ENCODE results near the gene RIPK3.

RIPK3 gene

GRCh38 chr14:24325041-24325530 is 14.7 kb downstream of the RIPK3 start:
- TF ChIP-seq ZFX (IDR thresholded peaks at IDR 0.05): no peak
- TF ChIP-seq, protein P1, sequence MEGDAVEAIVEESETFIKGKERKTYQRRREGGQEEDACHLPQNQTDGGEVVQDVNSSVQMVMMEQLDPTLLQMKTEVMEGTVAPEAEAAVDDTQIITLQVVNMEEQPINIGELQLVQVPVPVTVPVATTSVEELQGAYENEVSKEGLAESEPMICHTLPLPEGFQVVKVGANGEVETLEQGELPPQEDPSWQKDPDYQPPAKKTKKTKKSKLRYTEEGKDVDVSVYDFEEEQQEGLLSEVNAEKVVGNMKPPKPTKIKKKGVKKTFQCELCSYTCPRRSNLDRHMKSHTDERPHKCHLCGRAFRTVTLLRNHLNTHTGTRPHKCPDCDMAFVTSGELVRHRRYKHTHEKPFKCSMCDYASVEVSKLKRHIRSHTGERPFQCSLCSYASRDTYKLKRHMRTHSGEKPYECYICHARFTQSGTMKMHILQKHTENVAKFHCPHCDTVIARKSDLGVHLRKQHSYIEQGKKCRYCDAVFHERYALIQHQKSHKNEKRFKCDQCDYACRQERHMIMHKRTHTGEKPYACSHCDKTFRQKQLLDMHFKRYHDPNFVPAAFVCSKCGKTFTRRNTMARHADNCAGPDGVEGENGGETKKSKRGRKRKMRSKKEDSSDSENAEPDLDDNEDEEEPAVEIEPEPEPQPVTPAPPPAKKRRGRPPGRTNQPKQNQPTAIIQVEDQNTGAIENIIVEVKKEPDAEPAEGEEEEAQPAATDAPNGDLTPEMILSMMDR (conservative IDR thresholded peaks at IDR 0.05): no peak

DNA sequence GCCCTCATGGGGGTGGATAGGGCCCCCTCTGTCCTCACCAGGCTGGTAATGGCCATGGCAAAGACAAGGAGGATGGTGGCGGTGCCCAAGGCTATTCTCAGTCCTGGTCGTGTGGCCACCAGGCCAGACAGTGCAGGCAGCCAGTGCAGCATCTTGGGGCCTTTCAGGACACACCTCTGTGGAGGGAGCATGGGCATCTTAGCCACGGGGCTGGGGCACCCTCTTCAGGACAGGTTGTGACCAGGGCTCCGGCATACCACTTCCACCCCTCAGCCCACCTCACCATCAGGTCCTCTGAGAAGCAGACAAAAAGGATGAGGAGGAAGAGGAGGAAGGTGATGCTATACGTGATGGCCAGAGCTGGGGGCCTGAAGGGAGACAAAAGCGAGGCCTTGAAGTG is 15.8 kb downstream of the RIPK3 start:
- H3K27ac ChIP-seq: no peak overlapping the region
- TF ChIP-seq ZFX (IDR thresholded peaks at IDR 0.05): no peak
- TF ChIP-seq, protein P1 (conservative IDR thresholded peaks at IDR 0.05): no peak

More at GRCh38 chr14:24325041-24325530, 14.7 kb downstream of the RIPK3 start:
- H3K27ac ChIP-seq: no peak overlapping the region

DNA sequence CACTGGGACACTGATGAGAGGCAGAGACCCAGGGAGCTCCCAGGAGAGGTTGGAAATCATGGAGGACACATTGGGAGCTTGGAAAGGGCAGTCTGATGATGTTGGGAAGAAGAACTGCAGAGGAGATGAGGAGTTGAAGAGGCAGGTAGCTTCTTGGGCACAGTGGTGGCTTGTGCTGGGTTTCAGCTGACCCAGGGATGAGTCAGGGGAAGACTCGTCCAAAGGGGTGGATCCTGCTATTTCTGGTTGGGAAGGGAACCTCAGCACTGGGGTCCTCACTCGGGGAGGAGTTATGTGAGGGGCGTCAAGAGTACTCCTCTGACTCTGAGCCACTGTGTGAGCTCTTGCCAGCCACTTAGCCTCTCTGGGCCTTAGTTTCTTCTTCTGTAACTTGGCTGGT is 16.4 kb downstream of the RIPK3 start:
- no peak overlapping the region for H3K27ac ChIP-seq
- no peak for TF ChIP-seq ZFX (IDR thresholded peaks at IDR 0.05)
- TF ChIP-seq, protein P1 (conservative IDR thresholded peaks at IDR 0.05): no peak

DNA sequence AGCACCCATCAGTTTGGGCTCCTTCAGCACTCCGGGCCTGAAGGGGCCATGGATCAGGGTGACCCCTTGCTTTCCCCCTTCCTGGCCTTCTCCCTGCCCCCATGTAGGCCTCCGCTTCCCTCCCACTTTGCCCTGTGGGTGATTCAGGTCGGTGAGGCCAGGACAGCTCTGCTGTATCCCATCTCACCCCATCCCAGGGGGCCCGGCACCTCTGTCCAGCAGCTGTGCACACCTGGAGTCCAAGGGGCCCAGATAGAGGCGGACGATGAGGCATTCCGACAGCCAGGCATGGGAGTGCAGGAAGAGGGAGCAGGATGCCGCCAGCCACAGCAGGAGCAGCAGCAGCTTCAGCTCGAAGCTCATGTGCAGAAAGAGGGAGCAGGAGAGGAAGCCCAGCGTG is 17.1 kb downstream of the RIPK3 start:
- H3K27ac ChIP-seq: no peak overlapping the region
- TF ChIP-seq, protein P1 (conservative IDR thresholded peaks at IDR 0.05): no peak
- no peak for TF ChIP-seq ZFX (IDR thresholded peaks at IDR 0.05)

DNA sequence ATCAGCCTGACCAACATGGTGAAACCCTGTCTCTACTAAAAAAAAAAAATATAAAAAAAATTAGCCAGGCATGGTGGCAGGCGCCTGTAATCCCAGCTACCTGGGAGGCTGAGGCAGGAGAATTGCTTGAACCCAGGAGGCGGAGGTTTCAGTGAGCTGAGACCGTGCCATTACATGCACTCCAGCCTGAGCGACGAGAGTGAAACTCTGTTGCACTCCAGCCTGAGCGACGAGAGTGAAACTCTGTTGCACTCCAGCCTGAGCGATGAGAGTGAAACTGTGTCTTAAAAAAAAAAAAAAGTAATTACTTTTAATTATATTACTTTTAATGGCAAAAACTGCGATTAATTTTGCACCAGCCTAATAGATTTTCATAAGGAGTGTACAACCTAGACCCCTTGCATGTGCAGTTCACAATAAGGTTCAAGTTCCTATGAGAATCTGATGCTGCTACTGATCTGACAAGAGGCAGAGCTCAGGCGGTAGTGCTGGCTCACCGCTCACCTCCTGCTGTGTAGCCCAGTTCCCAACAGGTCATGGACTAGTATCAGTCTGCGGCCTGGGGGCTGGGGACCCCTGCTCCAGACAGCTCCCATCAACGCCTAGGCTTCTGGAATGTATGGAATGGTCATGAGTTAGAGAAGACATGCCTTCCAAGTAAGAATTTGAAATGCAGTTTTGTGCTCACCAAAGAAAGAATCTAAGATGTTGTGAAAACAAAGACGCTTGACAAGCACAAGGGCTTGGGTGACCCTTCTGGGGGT is 18.4 kb downstream of the RIPK3 start:
- H3K27ac ChIP-seq: no peak overlapping the region
- TF ChIP-seq, protein P1 (conservative IDR thresholded peaks at IDR 0.05): no peak
- no peak for TF ChIP-seq ZFX (IDR thresholded peaks at IDR 0.05)

GRCh38 chr14:24317141-24317928 is 22.5 kb downstream of the RIPK3 start:
- TF ChIP-seq, protein P1 (conservative IDR thresholded peaks at IDR 0.05): no peak
- TF ChIP-seq ZFX (IDR thresholded peaks at IDR 0.05): no peak
- no peak overlapping the region for H3K27ac ChIP-seq

DNA sequence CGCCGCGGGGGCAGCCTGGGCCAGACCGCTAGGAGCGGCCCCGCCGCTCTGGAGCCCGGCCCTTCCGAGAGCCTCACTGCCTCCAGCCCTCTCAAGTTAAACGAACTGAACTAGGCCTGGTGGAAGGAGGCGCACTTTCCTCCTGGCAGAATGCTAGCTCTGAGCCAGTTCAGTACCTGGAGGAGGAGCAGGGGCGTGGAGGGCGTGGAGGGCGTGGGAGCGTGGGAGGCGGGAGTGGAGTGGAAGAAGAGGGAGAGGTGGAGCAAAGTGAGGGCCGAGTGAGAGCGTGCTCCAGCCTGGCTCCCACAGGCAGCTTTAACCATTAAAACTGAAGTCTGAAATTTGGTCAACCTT is 23.2 kb downstream of the RIPK3 start:
- TF ChIP-seq ZFX (IDR thresholded peaks at IDR 0.05): no peak
- TF ChIP-seq, protein P1 (conservative IDR thresholded peaks at IDR 0.05): no peak

More for the DNA sequence above, 23.2 kb downstream of the RIPK3 start:
- H3K27ac ChIP-seq: no peak overlapping the region

Data from C4-2B (cell line).